HG03135 (cell line): ENCODE data around the gene ELMOD3.
"Not testable (repeated sequence)": the region's sequence is repeated elsewhere in the genome, so short reads cannot be mapped to it uniquely, and the experiment has no call there.

Experiments
- ATAC-seq: cut with Tn5 transposase; IDR thresholded peaks from one replicate; pipeline ENCODE4 v1.9.1; 2021; ENCODE audit warnings: mild to moderate bottlenecking, moderate library complexity; ENCODE audit not compliant: unreplicated experiment

Gene ELMOD3

GRCh38 chr2:85354286-85355072, at the start of gene ELMOD3, which contains the start of gene RETSAT:
Gene ELMOD3 (plus strand): TSS chr2:85354769. CDS start chr2:85357199, 2,430 bp downstream.
Gene RETSAT (minus strand): TSS chr2:85354528. CDS start chr2:85354507, 21 bp downstream.
- ATAC-seq = peak; percentile 97

GRCh38 chr2:85307527-85307897, 47.1 kb upstream of the ELMOD3 start:
- ATAC-seq = no peak

GRCh38 chr2:85308201-85308600, 46.4 kb upstream of the ELMOD3 start:
- ATAC-seq = no peak

GRCh38 chr2:85308896-85309555, 45.5 kb upstream of the ELMOD3 start:
- ATAC-seq = no peak

- no peak for ATAC-seq
These were observed 44.8 kb upstream of the ELMOD3 start for GRCh38 chr2:85309699-85310321.

- no peak for ATAC-seq
These were observed 44.2 kb upstream of the ELMOD3 start for GRCh38 chr2:85310330-85310729.

GRCh38 chr2:85312404-85312803, 42.2 kb upstream of the ELMOD3 start:
- ATAC-seq = no peak

GRCh38 chr2:85314884-85315242, 39.7 kb upstream of the ELMOD3 start:
- ATAC-seq = no peak

- not testable (repeated sequence) for ATAC-seq
These were observed 38.6 kb upstream of the ELMOD3 start for GRCh38 chr2:85315921-85316320.

GRCh38 chr2:85318222-85319074, 36.1 kb upstream of the ELMOD3 start:
- ATAC-seq = no peak

GRCh38 chr2:85319796-85320195, 34.8 kb upstream of the ELMOD3 start:
- ATAC-seq = no peak

- no peak for ATAC-seq
These were observed 31.1 kb upstream of the ELMOD3 start for GRCh38 chr2:85323351-85323987.

GRCh38 chr2:85323988-85324367, 30.6 kb upstream of the ELMOD3 start:
- ATAC-seq = not testable (repeated sequence)

GRCh38 chr2:85324639-85325465, 29.7 kb upstream of the ELMOD3 start:
- no peak for ATAC-seq

- no peak for ATAC-seq
These were observed 29.1 kb upstream of the ELMOD3 start for GRCh38 chr2:85325466-85325811.

GRCh38 chr2:85326406-85327159, 28.0 kb upstream of the ELMOD3 start:
- peak; percentile 30 for ATAC-seq

- peak; percentile 26 for ATAC-seq
These were observed 27.3 kb upstream of the ELMOD3 start for GRCh38 chr2:85327160-85327821.

GRCh38 chr2:85327822-85328617, 26.5 kb upstream of the ELMOD3 start, which contains the start of gene TGOLN2:
Gene TGOLN2 (minus strand): TSS chr2:85327989. CDS start chr2:85327962, 27 bp downstream.
- ATAC-seq = peak; percentile 88
